ENCODE data around the gene SMARCC1. TPM values are rescaled to one million over a fixed set of nuclear protein-coding genes. Genes with fewer than 3 reads are reported as not detected.

The SMARCC1 gene
- total RNA-seq, 2 donors from 2014 or later = 72.6 to 90.2 TPM

DNA sequence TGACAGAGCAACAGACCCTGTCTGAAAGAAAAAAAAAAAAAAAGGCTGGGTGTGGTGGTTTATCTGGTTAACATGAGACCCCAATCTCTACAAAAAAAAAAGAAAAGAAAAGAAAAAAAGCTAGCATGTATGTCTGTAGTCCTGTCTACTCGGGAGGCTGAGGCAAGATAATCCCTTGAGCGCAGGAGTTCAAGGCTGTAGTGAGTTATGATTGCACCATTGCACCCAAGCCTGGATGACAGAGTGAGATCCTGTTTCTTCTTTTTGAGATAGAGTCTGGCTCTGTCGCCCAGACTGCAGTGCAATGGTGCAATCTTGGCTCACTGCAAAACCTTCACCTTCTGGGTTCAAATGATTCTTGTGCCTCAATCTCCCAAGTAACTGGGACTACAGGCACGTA is 12.9 kb upstream of the SMARCC1 start:
- Histone ChIP-seq H3K4me1 (no peaks in the 10 kb centered on the region), H3K36me3 (no peaks in the 10 kb centered on the region), H3K4me3 (no peak overlapping the region), H3K27ac (no peak overlapping the region), H3K9me3 (no peaks in the 10 kb centered on the region), H3K27me3 (no peaks in the 10 kb centered on the region), H3K9ac (ENCODE audit: low read depth in 2 of 2, low read length in 2 of 2) (no peak overlapping the region)
- intact Hi-C loops (cut with DNase I) = no loop called here
- TF ChIP-seq, protein P1, sequence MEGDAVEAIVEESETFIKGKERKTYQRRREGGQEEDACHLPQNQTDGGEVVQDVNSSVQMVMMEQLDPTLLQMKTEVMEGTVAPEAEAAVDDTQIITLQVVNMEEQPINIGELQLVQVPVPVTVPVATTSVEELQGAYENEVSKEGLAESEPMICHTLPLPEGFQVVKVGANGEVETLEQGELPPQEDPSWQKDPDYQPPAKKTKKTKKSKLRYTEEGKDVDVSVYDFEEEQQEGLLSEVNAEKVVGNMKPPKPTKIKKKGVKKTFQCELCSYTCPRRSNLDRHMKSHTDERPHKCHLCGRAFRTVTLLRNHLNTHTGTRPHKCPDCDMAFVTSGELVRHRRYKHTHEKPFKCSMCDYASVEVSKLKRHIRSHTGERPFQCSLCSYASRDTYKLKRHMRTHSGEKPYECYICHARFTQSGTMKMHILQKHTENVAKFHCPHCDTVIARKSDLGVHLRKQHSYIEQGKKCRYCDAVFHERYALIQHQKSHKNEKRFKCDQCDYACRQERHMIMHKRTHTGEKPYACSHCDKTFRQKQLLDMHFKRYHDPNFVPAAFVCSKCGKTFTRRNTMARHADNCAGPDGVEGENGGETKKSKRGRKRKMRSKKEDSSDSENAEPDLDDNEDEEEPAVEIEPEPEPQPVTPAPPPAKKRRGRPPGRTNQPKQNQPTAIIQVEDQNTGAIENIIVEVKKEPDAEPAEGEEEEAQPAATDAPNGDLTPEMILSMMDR (IDR thresholded peaks at IDR 0.05) = no peak
- DNase-seq = no peak

DNA sequence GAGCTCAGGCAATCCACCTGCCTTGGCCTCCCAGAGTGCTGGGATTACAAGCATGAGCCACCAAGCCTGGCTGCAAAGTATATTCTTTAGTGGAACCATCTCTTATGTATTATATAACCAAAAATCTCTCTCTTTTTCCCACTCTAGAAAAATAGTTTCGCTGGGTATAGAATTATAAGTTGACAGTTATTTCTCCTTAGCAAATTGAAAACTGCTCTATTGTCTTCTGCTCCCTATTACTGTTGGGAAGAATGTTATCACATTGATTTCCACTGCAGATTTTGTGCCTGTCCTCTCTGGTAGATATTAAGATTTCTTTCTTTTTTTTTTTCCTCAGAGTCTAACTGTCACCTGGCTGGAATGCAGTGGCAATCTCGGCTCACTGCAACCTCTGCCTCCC is 11.0 kb upstream of the SMARCC1 start:
- TF ChIP-seq, protein P1 (IDR thresholded peaks at IDR 0.05) = no peak
- intact Hi-C loops (cut with DNase I) = no loop called here
- Histone ChIP-seq H3K4me1 (no peaks in the 10 kb centered on the region), H3K9me3 (no peaks in the 10 kb centered on the region), H3K4me3 (no peak overlapping the region), H3K27me3 (no peaks in the 10 kb centered on the region), H3K9ac (ENCODE audit: low read depth in 2 of 2, low read length in 2 of 2) (no peak overlapping the region), H3K27ac (no peak overlapping the region), H3K36me3 (no peaks in the 10 kb centered on the region)
- no peak for DNase-seq

DNA sequence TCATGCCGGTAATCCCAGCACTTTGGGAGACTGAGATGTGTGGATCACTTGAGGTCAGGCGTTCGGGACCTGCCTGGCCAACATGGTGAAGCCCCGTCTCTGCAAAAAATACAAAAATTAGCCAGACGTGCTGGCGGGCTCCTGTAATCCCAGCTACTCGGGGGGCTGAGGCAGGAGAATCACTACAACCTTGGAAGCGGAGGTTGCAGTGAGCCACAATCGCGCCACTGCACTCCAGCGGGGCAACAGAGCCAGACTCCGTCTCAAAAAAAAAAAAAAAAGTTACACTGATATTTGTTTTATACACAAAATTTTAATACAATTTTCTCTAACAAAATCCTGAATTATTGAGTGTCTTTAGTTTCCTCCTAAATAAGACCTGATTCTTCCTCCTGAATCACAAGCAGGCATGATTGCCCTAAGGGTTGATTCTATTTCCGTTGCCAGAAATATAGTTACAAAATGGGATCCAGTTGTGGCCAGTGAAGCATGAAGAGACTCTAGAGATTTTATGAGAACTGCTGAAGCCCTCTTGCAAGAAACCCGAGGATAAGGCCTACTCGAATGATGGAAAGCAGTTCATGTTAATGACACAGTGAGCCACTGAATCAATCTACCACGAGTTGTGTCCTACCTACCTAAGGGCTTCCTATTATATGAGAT is 9.6 kb upstream of the SMARCC1 start:
- no peaks in the 10 kb centered on the region for H3K27me3 ChIP-seq
- no peaks in the 10 kb centered on the region for H3K36me3 ChIP-seq
- TF ChIP-seq, protein P1 (IDR thresholded peaks at IDR 0.05) = no peak
- intact Hi-C loops (cut with DNase I) = no loop called here
- no peak overlapping the region for H3K4me3 ChIP-seq
- H3K27ac ChIP-seq = no peak overlapping the region
- H3K9ac ChIP-seq (ENCODE audit: low read depth in 2 of 2, low read length in 2 of 2) = no peak overlapping the region
- H3K9me3 ChIP-seq = no peaks in the 10 kb centered on the region
- DNase-seq = no peak
- H3K4me1 ChIP-seq = no peaks in the 10 kb centered on the region

DNA sequence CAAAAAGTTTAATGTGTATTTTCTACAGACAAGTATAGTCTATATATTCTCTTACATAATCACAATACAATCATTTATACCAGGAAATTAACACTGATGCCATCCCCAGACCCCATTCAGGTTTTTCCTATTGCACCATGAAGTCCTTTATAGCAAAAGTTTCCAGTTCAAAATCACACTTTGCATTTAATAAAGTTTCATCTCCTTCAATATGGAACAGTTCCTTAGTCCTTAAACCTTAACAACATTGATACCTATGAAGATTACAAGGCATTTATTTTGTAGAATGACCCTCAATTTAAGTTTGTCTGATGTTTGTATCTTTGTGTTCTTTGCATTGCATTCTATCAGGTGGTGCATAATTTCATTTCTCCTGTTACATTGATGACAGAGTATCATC is 2.0 kb upstream of the SMARCC1 start:
- Histone ChIP-seq H3K27ac (no peak overlapping the region), H3K36me3 (no peaks in the 10 kb centered on the region)
- TF ChIP-seq, protein P1 (IDR thresholded peaks at IDR 0.05) = no peak

DNA sequence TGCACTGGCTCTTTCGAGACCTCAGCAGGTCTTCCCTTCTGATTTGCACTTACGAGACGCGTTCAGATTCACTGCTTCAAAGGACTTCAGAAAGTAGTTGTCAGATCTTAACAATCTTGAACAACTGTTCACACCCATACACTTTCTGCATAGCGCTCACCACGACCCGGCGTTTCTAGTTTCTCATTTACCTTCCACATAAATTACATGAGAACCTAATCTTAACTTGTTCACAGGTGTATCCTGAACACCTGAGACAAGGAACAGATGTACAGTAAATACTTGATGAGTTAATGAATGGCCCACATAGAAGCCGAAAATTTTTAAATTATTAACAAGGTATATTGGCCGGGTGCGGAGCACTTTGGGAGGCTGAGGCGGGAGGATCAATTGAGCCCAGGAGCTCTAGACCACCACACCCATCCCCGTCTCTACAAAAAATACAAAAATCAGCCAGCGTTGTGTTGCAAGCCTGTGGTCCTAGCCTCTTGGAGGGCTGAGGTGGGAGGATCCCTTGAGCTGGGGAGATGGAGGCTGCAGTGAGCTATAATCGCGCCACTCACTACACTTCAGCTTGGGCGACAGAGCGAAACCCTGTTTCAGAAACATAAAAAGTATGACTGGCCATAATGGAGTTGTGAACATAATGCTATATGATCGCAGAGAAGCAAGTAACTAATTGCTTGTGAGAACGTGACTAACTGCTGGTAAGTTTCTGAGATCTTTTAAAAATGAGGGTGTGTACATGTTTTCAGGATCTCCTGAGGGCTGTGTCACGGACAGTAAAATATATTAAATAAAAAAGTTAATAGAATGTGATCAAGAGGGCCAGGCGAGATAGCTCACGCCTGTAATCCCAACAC is 984 bp upstream of the SMARCC1 start:
- no peaks in the 10 kb centered on the region for H3K36me3 ChIP-seq
- no peaks in the 10 kb centered on the region for H3K27me3 ChIP-seq
- H3K4me3 ChIP-seq = peak overlapping the region; percentile 91
- H3K9me3 ChIP-seq = no peaks in the 10 kb centered on the region
- TF ChIP-seq, protein P1 (IDR thresholded peaks at IDR 0.05) = no peak
- H3K27ac ChIP-seq = peak overlapping the region; percentile 94
- intact Hi-C loops (cut with DNase I) = no loop called here
- H3K4me1 ChIP-seq = peaks cover 6% of the 10 kb centered on the region
- peak overlapping the region; percentile 68 to 98 for H3K9ac ChIP-seq (ENCODE audit: low read depth in 2 of 2, low read length in 2 of 2)
- peak; percentile 23 for DNase-seq

More for the DNA sequence above, 2.0 kb upstream of the SMARCC1 start:
- no peak for DNase-seq
- intact Hi-C loops (cut with DNase I) = no loop called here
- Histone ChIP-seq H3K9ac (ENCODE audit: low read depth in 2 of 2, low read length in 2 of 2) (no peak overlapping the region), H3K27me3 (no peaks in the 10 kb centered on the region), H3K4me1 (peaks cover 6% of the 10 kb centered on the region), H3K4me3 (no peak overlapping the region), H3K9me3 (no peaks in the 10 kb centered on the region)

All from colonic mucosa (tissue), 4 donors.